Measurements from ENCODE around the gene SCFD1.

DNA sequence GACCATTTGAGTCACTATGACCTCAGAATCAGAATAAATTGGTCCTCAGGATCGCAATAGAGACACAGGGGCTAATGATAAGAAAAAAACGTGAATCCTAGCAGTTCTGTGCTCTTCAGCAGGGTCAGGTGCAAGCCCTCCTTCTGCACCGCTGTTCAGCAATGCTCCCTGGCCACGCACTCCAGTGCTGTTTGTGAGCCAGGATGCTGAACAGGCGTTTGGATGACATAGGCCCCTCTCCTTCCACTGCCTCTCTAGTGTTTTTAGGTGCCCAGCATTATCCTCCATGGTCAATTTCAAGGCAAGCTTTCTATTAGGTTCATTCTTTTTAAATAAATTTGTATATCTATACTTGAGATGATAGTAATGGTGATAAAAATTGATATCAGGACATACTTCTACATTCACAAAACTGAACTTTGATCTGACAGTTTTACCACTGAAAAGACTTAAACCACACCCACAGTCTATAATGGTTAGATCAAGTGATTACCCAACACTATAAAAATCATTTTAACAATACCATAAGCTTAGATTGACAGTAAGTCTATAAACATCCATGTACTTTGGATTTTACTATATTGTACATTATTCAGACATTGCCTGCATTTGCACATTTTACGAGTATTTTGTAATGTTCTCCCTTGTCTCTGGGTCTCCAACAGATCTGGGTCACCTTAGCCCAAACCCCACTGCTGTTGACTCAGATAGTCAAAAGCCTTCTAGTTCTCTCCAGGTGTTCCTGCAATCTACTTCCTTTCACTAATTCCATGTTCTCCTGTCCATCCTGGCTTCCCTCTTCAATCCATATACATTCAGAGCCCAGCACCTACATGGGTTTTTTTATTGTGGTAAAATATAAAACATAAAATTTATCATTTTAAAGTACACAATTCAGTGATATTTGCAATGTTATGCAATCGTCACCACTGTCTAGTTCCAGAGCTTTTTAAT lies 137.3 kb downstream of the SCFD1 start:
- TF ChIP-seq, protein P1, sequence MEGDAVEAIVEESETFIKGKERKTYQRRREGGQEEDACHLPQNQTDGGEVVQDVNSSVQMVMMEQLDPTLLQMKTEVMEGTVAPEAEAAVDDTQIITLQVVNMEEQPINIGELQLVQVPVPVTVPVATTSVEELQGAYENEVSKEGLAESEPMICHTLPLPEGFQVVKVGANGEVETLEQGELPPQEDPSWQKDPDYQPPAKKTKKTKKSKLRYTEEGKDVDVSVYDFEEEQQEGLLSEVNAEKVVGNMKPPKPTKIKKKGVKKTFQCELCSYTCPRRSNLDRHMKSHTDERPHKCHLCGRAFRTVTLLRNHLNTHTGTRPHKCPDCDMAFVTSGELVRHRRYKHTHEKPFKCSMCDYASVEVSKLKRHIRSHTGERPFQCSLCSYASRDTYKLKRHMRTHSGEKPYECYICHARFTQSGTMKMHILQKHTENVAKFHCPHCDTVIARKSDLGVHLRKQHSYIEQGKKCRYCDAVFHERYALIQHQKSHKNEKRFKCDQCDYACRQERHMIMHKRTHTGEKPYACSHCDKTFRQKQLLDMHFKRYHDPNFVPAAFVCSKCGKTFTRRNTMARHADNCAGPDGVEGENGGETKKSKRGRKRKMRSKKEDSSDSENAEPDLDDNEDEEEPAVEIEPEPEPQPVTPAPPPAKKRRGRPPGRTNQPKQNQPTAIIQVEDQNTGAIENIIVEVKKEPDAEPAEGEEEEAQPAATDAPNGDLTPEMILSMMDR (IDR thresholded peaks at IDR 0.05) = no peak
- no peak for TF ChIP-seq POLR2A (IDR thresholded peaks at IDR 0.05)
